ENCODE data around the gene STK17B.

DNA sequence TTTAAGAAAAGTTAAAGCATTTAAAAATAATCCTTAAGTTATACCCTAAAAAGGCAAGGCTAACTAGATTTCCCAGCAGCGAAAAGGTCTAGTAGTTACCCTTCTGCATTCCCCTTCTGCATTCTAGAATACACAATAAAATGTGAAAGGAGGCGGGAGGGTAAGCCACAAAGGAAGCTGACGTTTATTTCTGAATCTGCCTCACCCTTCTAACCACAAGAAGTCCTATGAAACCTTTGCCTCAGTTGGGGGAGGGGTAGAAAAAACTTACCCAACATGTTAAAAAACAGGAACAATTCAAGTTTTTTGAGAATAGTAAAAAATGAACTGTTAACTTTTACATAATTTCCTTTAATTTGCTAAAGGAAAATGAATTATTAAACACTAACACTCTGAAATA is 11.3 kb downstream of the STK17B start:
- TF ChIP-seq, protein P1, sequence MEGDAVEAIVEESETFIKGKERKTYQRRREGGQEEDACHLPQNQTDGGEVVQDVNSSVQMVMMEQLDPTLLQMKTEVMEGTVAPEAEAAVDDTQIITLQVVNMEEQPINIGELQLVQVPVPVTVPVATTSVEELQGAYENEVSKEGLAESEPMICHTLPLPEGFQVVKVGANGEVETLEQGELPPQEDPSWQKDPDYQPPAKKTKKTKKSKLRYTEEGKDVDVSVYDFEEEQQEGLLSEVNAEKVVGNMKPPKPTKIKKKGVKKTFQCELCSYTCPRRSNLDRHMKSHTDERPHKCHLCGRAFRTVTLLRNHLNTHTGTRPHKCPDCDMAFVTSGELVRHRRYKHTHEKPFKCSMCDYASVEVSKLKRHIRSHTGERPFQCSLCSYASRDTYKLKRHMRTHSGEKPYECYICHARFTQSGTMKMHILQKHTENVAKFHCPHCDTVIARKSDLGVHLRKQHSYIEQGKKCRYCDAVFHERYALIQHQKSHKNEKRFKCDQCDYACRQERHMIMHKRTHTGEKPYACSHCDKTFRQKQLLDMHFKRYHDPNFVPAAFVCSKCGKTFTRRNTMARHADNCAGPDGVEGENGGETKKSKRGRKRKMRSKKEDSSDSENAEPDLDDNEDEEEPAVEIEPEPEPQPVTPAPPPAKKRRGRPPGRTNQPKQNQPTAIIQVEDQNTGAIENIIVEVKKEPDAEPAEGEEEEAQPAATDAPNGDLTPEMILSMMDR (conservative IDR thresholded peaks at IDR 0.05 in 1 of 2, IDR thresholded peaks at IDR 0.05 in 1 of 2; ENCODE audit: low read depth in 1 of 2, low read length in 2 of 2): no peak
- no peak for TF ChIP-seq EZH2 (IDR thresholded peaks at IDR 0.05; ENCODE audit: low read length, missing control alignments)

All from fibroblast of lung (primary cell).